GM21825 (cell line): ENCODE data around the gene LSS.

Experiments used
- ATAC-seq: cut with Tn5 transposase; IDR thresholded peaks from one replicate; pipeline ENCODE4 v1.9.1; 2021; ENCODE audit warnings: mild to moderate bottlenecking, moderate library complexity; ENCODE audit not compliant: unreplicated experiment

The LSS gene

GRCh38 chr21:46219591-46220239, 8.9 kb downstream of the LSS start:
- no peak for ATAC-seq

GRCh38 chr21:46218906-46219590, 9.5 kb downstream of the LSS start:
- no peak for ATAC-seq

- no peak for ATAC-seq
Observed at GRCh38 chr21:46217511-46218196, 10.9 kb downstream of the LSS start.

GRCh38 chr21:46216132-46216747, 12.3 kb downstream of the LSS start:
- no peak for ATAC-seq

- ATAC-seq, result no peak
Observed at GRCh38 chr21:46215436-46216131, 13.0 kb downstream of the LSS start.

GRCh38 chr21:46214478-46215340, 13.9 kb downstream of the LSS start:
- ATAC-seq, result no peak

- ATAC-seq, result no peak
Observed at GRCh38 chr21:46213620-46214286, 14.8 kb downstream of the LSS start.

GRCh38 chr21:46212721-46213484, 15.7 kb downstream of the LSS start:
- ATAC-seq, result no peak

- no peak for ATAC-seq
Observed at GRCh38 chr21:46211786-46212720, 16.5 kb downstream of the LSS start.

- ATAC-seq, result no peak
Observed at GRCh38 chr21:46211376-46211775, 17.2 kb downstream of the LSS start.

- ATAC-seq, result no peak
Observed at GRCh38 chr21:46210378-46211136, 18.0 kb downstream of the LSS start.

- no peak for ATAC-seq
Observed at GRCh38 chr21:46208761-46209721, 19.5 kb downstream of the LSS start.

- no peak for ATAC-seq
Observed at GRCh38 chr21:46207920-46208591, 20.5 kb downstream of the LSS start.

GRCh38 chr21:46207006-46207919, 21.3 kb downstream of the LSS start:
- no peak for ATAC-seq
